NT2/D1 (cell line): ENCODE results near the gene ANO5.

Experiments
- YY1 ChIP-seq: IDR thresholded peaks from 2 replicates; pipeline ENCODE4 v1.6.1; 2011; ENCODE audit not compliant: insufficient read length, insufficient read depth
- ZNF274 ChIP-seq: IDR thresholded peaks from 2 replicates; pipeline ENCODE4 v1.6.1; 2011; ENCODE audit warnings: mild to moderate bottlenecking, low read depth, low read length

- no peak for TF ChIP-seq ZNF274
- no peak for TF ChIP-seq YY1
These were observed 111.6 kb downstream of the ANO5 start for GRCh38 chr11:22304337-22304961.
